AG10803 (cell line): ENCODE measurements around the gene PARPBP.
A peak's percentile ranks its signal among the peaks of the same experiment; 100 is the strongest.
"Not testable (repeated sequence)": the region's sequence is repeated elsewhere in the genome, so short reads cannot be mapped to it uniquely, and the experiment has no call there.

ENCODE experiments used
- DNase-seq: peaks from one replicate; pipeline ENCODE4 v3.0.0; 2010; ENCODE audit warnings: low read depth
- H3K4me3 ChIP-seq: 2 replicates; pipeline ENCODE4 v1.5.1; 2011; ENCODE audit warnings: mild to moderate bottlenecking, low read length, control low read depth
- CTCF ChIP-seq: conservative IDR thresholded peaks from 2 replicates; pipeline ENCODE4 v1.5.1; 2011; ENCODE audit warnings: mild to moderate bottlenecking, low read length, control low read depth, inconsistent platforms

The PARPBP gene

DNA sequence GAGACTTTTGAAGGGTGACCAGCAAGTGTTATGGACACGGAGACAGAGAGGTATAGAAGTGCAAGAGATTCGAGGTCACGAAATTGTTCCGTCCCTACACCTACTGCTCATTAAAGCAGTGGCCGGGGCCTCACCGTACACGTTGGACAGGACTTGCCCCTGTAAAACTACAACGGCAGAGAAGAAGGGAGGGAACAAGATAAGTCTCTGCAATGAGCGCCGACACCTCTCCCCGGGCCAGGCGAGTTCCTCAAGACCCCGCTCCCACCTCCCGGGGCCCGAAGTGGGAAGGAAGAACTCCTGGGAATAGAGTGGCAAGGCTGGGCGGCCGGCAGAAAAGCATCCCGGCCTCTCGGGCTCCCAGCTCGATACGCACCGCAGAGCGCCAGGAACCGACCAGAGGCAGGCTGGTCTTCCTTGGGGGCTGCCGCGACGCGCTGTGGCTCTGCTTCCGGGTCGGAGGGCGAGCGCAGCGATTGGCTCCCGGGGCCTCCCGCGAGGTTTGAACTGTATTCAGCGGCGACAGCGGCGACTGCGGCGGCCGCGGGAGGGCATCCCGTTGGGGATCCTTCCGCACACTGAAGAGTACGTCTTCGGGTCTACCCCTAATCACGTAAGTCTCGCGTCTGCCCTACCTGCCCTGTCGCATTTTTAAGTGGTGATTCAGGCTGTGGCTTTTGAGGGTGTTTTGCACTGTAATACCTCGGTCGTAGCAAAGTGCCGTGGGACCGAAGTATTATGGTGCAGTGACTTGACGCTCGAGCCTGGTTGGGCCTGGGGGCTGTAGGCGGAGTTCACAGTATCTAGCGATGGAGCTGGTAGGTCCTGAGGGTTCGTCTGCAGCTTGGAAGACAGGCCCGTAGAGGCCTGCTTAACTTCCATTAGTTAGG is at the start of gene PARPBP, which contains the start of gene NUP37:
PARPBP (plus strand) TSS at position 510 of the 890 bp plus-strand sequence. CDS start 3,706 bp downstream, outside the sequence.
NUP37 (minus strand) TSS at position 441 of the 890 bp plus-strand sequence. CDS start 1,596 bp downstream, outside the sequence.
- peak; percentile 83 for DNase-seq

GRCh38 chr12:102072092-102072491 is 47.9 kb upstream of the PARPBP start:
- not testable (repeated sequence) for DNase-seq, H3K4me3 ChIP-seq

More for the DNA sequence above, at the start of gene PARPBP, which contains the start of gene NUP37:
- TF ChIP-seq CTCF: peak; percentile 7; the same call in 1 of the 2 replicates
- H3K4me3 ChIP-seq: peak within 1 kb of the TSS; percentile 82

GRCh38 chr12:102080842-102081241 is 39.1 kb upstream of the PARPBP start:
- no peak for DNase-seq
- TF ChIP-seq CTCF: no peak
- no peak overlapping the region for H3K4me3 ChIP-seq

GRCh38 chr12:102089228-102089835 is 30.7 kb upstream of the PARPBP start:
- not testable (repeated sequence) for H3K4me3 ChIP-seq, DNase-seq

- no peak overlapping the region for H3K4me3 ChIP-seq
- DNase-seq: peak; percentile 45
- TF ChIP-seq CTCF: no peak
These were observed 26.7 kb upstream of the PARPBP start for GRCh38 chr12:102093319-102093718.

DNA sequence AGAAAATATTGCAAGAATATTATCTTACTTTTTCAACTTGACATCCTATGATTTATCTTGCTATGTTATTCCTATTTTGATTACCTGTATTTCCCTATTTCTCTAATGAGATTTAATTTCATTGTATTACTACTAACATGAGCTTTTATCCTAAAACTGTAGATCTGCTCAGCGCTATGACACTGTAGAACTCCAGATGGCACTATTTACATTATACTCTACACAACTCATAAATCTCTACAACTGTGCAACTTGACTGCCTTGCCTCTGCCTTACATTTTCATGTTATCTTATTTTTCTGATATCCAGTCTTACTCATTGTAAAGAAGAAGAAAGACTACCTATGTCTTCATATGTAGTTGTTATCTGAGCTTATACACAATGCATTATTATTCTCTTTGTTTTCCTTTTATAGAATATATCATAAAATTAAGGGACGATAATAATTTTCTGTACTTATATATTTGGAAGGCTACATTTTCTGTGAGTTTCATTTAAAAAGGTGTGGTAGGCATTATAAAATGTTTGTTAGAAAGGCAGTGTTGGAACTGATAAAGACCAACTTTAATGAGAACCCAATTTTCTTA is 24.2 kb upstream of the PARPBP start:
- peak; percentile 46 for TF ChIP-seq CTCF
- no peak overlapping the region for H3K4me3 ChIP-seq
- peak; percentile 25 for DNase-seq

GRCh38 chr12:102096855-102097254 is 23.1 kb upstream of the PARPBP start:
- no peak for DNase-seq
- no peak for TF ChIP-seq CTCF
- no peak overlapping the region for H3K4me3 ChIP-seq
